ENCODE data around the gene TMTC1.
A peak's percentile ranks its signal among the peaks of the same experiment; 100 is the strongest.

TMTC1 gene

GRCh38 chr12:29754235-29755189 is 29.2 kb downstream of the TMTC1 start:
- no peak overlapping the region for H3K27ac ChIP-seq (ENCODE audit: low read depth, low read length, severe bottlenecking)

GRCh38 chr12:29752121-29752520 is 31.6 kb downstream of the TMTC1 start:
- no peak overlapping the region for H3K4me3 ChIP-seq (ENCODE audit: extremely low read depth, insufficient read depth, low read length, poor library complexity, severe bottlenecking)
- WGBS, 2 experiments (ENCODE audit: insufficient coverage in 2 of 2), result 89 to 100% methylated on average over 2 to 3 of the region's 3 CpGs
- no peaks in the 10 kb centered on the region for H3K36me3 ChIP-seq (ENCODE audit: control insufficient read depth, insufficient read depth, low read length)

More at GRCh38 chr12:29754235-29755189, 29.2 kb downstream of the TMTC1 start:
- Histone ChIP-seq H3K36me3 (ENCODE audit: control insufficient read depth, insufficient read depth, low read length) (no peaks in the 10 kb centered on the region), H3K9me3 (ENCODE audit: control insufficient read depth, low read length) (no peaks in the 10 kb centered on the region), H3K4me1 (ENCODE audit: control insufficient read depth, insufficient read depth, low read length, poor library complexity, severe bottlenecking) (no peaks in the 10 kb centered on the region), H3K4me3 (ENCODE audit: extremely low read depth, insufficient read depth, low read length, poor library complexity, severe bottlenecking) (no peak overlapping the region)
- WGBS, 2 experiments (ENCODE audit: insufficient coverage in 2 of 2), result 74 to 95% methylated on average over 2 to 6 of the region's 8 CpGs

GRCh38 chr12:29751676-29752075 is 32.1 kb downstream of the TMTC1 start:
- H3K27ac ChIP-seq (ENCODE audit: low read depth, low read length, severe bottlenecking), result no peak overlapping the region
- H3K36me3 ChIP-seq (ENCODE audit: control insufficient read depth, insufficient read depth, low read length), result no peaks in the 10 kb centered on the region
- 83 to 96% methylated on average over 3 to 6 of the region's 6 CpGs for WGBS, 2 experiments (ENCODE audit: insufficient coverage in 2 of 2)
- H3K4me1 ChIP-seq (ENCODE audit: control insufficient read depth, insufficient read depth, low read length, poor library complexity, severe bottlenecking), result no peaks in the 10 kb centered on the region
- no peaks in the 10 kb centered on the region for H3K9me3 ChIP-seq (ENCODE audit: control insufficient read depth, low read length)
- no peak overlapping the region for H3K4me3 ChIP-seq (ENCODE audit: extremely low read depth, insufficient read depth, low read length, poor library complexity, severe bottlenecking)

More at GRCh38 chr12:29752121-29752520, 31.6 kb downstream of the TMTC1 start:
- no peaks in the 10 kb centered on the region for H3K4me1 ChIP-seq (ENCODE audit: control insufficient read depth, insufficient read depth, low read length, poor library complexity, severe bottlenecking)
- H3K9me3 ChIP-seq (ENCODE audit: control insufficient read depth, low read length), result no peaks in the 10 kb centered on the region
- H3K27ac ChIP-seq (ENCODE audit: low read depth, low read length, severe bottlenecking), result no peak overlapping the region

- Histone ChIP-seq H3K4me3 (ENCODE audit: extremely low read depth, insufficient read depth, low read length, poor library complexity, severe bottlenecking) (no peak overlapping the region), H3K4me1 (ENCODE audit: control insufficient read depth, insufficient read depth, low read length, poor library complexity, severe bottlenecking) (no peaks in the 10 kb centered on the region), H3K9me3 (ENCODE audit: control insufficient read depth, low read length) (no peaks in the 10 kb centered on the region), H3K27ac (ENCODE audit: low read depth, low read length, severe bottlenecking) (no peak overlapping the region), H3K36me3 (ENCODE audit: control insufficient read depth, insufficient read depth, low read length) (no peaks in the 10 kb centered on the region)
Observed at GRCh38 chr12:29750928-29751220, 32.9 kb downstream of the TMTC1 start.

GRCh38 chr12:29750131-29750927 is 33.4 kb downstream of the TMTC1 start:
- 40 to 86% methylated on average over 1 of the region's 1 CpG for WGBS, 2 experiments (ENCODE audit: insufficient coverage in 2 of 2)
- Histone ChIP-seq H3K4me3 (ENCODE audit: extremely low read depth, insufficient read depth, low read length, poor library complexity, severe bottlenecking) (no peak overlapping the region), H3K9me3 (ENCODE audit: control insufficient read depth, low read length) (no peaks in the 10 kb centered on the region), H3K4me1 (ENCODE audit: control insufficient read depth, insufficient read depth, low read length, poor library complexity, severe bottlenecking) (no peaks in the 10 kb centered on the region), H3K36me3 (ENCODE audit: control insufficient read depth, insufficient read depth, low read length) (no peaks in the 10 kb centered on the region), H3K27ac (ENCODE audit: low read depth, low read length, severe bottlenecking) (no peak overlapping the region)

- Histone ChIP-seq H3K4me1 (ENCODE audit: control insufficient read depth, insufficient read depth, low read length, poor library complexity, severe bottlenecking) (peaks cover 10% of the 10 kb centered on the region), H3K36me3 (ENCODE audit: control insufficient read depth, insufficient read depth, low read length) (no peaks in the 10 kb centered on the region), H3K9me3 (ENCODE audit: control insufficient read depth, low read length) (no peaks in the 10 kb centered on the region), H3K27ac (ENCODE audit: low read depth, low read length, severe bottlenecking) (peak overlapping the region; percentile 10), H3K4me3 (ENCODE audit: extremely low read depth, insufficient read depth, low read length, poor library complexity, severe bottlenecking) (no peak overlapping the region)
- WGBS, 2 experiments (ENCODE audit: insufficient coverage in 2 of 2), result 0% methylated on average over 1 of the region's 1 CpG; no CpG with 5 or more reads in 1 of the 2 experiments
Observed at GRCh38 chr12:29744365-29744764, 39.4 kb downstream of the TMTC1 start.

GRCh38 chr12:29743801-29744200 is 39.9 kb downstream of the TMTC1 start:
- Histone ChIP-seq H3K4me1 (ENCODE audit: control insufficient read depth, insufficient read depth, low read length, poor library complexity, severe bottlenecking) (peaks cover 10% of the 10 kb centered on the region), H3K27ac (ENCODE audit: low read depth, low read length, severe bottlenecking) (peak overlapping the region; percentile 51), H3K9me3 (ENCODE audit: control insufficient read depth, low read length) (no peaks in the 10 kb centered on the region), H3K4me3 (ENCODE audit: extremely low read depth, insufficient read depth, low read length, poor library complexity, severe bottlenecking) (no peak overlapping the region), H3K36me3 (ENCODE audit: control insufficient read depth, insufficient read depth, low read length) (no peaks in the 10 kb centered on the region)
- 54 to 60% methylated on average over 2 to 3 of the region's 3 CpGs for WGBS, 2 experiments (ENCODE audit: insufficient coverage in 2 of 2)

GRCh38 chr12:29743077-29743476 is 40.7 kb downstream of the TMTC1 start:
- no peak overlapping the region for H3K4me3 ChIP-seq (ENCODE audit: extremely low read depth, insufficient read depth, low read length, poor library complexity, severe bottlenecking)
- H3K27ac ChIP-seq (ENCODE audit: low read depth, low read length, severe bottlenecking), result no peak overlapping the region
- no peaks in the 10 kb centered on the region for H3K36me3 ChIP-seq (ENCODE audit: control insufficient read depth, insufficient read depth, low read length)
- no peaks in the 10 kb centered on the region for H3K9me3 ChIP-seq (ENCODE audit: control insufficient read depth, low read length)
- WGBS, 2 experiments (ENCODE audit: insufficient coverage in 2 of 2), result 93 to 100% methylated on average over 2 to 3 of the region's 4 CpGs
- peaks cover 10% of the 10 kb centered on the region for H3K4me1 ChIP-seq (ENCODE audit: control insufficient read depth, insufficient read depth, low read length, poor library complexity, severe bottlenecking)

- Histone ChIP-seq H3K4me1 (ENCODE audit: control insufficient read depth, insufficient read depth, low read length, poor library complexity, severe bottlenecking) (peaks cover 10% of the 10 kb centered on the region), H3K4me3 (ENCODE audit: extremely low read depth, insufficient read depth, low read length, poor library complexity, severe bottlenecking) (no peak overlapping the region), H3K27ac (ENCODE audit: low read depth, low read length, severe bottlenecking) (no peak overlapping the region), H3K36me3 (ENCODE audit: control insufficient read depth, insufficient read depth, low read length) (no peaks in the 10 kb centered on the region), H3K9me3 (ENCODE audit: control insufficient read depth, low read length) (no peaks in the 10 kb centered on the region)
- WGBS, 2 experiments (ENCODE audit: insufficient coverage in 2 of 2), result no CpG with 5 or more reads among the region's 1 CpG
Observed at GRCh38 chr12:29742646-29743045, 41.1 kb downstream of the TMTC1 start.

GRCh38 chr12:29741342-29742241 is 42.1 kb downstream of the TMTC1 start:
- peaks cover 10% of the 10 kb centered on the region for H3K4me1 ChIP-seq (ENCODE audit: control insufficient read depth, insufficient read depth, low read length, poor library complexity, severe bottlenecking)
- no peaks in the 10 kb centered on the region for H3K36me3 ChIP-seq (ENCODE audit: control insufficient read depth, insufficient read depth, low read length)
- H3K4me3 ChIP-seq (ENCODE audit: extremely low read depth, insufficient read depth, low read length, poor library complexity, severe bottlenecking), result no peak overlapping the region
- no peaks in the 10 kb centered on the region for H3K9me3 ChIP-seq (ENCODE audit: control insufficient read depth, low read length)
- peak overlapping the region; percentile 25 for H3K27ac ChIP-seq (ENCODE audit: low read depth, low read length, severe bottlenecking)
- WGBS, 2 experiments (ENCODE audit: insufficient coverage in 2 of 2), result 84 to 98% methylated on average over 3 to 5 of the region's 7 CpGs

All from mesodermal cell (in vitro differentiated cells).